Activated T-helper 17 cell treated with anti-CD3 and anti-CD28 coated beads, Interleukin-2, amount 50 U/mL, for 72 hours (primary cell): ENCODE measurements around the gene SEMA4A. TPM values are rescaled to one million over a fixed set of nuclear protein-coding genes. Genes with fewer than 3 reads are reported as not detected.
"Not testable (repeated sequence)": the region's sequence is repeated elsewhere in the genome, so short reads cannot be mapped to it uniquely, and the experiment has no call there.

Experiments
- ATAC-seq: fragments of 150-1000 bp; cut with Tn5 transposase; replicated peaks from 2 replicates; pipeline ENCODE4 v1.10.0; 2021; ENCODE audit warnings: mild to moderate bottlenecking, moderate library complexity
- H3K27ac Mint-ChIP-seq: one replicate; pipeline ENCODE4 v1.8.0; 2022; ENCODE audit warnings: mixed read lengths
- H3K27me3 Mint-ChIP-seq: one replicate; pipeline ENCODE4 v1.8.0; 2022; ENCODE audit warnings: mixed read lengths
- H3K36me3 Mint-ChIP-seq: one replicate; pipeline ENCODE4 v1.8.0; 2022; ENCODE audit warnings: low read depth, mild to moderate bottlenecking, mixed read lengths
- H3K4me1 Mint-ChIP-seq: one replicate; pipeline ENCODE4 v1.8.0; 2022; ENCODE audit warnings: mixed read lengths
- H3K4me3 Mint-ChIP-seq: one replicate; pipeline ENCODE4 v1.8.0; 2022; ENCODE audit warnings: mild to moderate bottlenecking, mixed read lengths
- H3K9me3 Mint-ChIP-seq: one replicate; pipeline ENCODE4 v1.8.0; 2022; ENCODE audit warnings: mixed read lengths
- total RNA-seq, 2 donors: library from RNA; stranded (reverse); gene quantifications; one replicate each; pipeline ENCODE4 v1.2.3, GENCODE V29; 2022

SEMA4A gene
- total RNA-seq, 2 donors from 2014 or later = 1.8 to 17.6 TPM

DNA sequence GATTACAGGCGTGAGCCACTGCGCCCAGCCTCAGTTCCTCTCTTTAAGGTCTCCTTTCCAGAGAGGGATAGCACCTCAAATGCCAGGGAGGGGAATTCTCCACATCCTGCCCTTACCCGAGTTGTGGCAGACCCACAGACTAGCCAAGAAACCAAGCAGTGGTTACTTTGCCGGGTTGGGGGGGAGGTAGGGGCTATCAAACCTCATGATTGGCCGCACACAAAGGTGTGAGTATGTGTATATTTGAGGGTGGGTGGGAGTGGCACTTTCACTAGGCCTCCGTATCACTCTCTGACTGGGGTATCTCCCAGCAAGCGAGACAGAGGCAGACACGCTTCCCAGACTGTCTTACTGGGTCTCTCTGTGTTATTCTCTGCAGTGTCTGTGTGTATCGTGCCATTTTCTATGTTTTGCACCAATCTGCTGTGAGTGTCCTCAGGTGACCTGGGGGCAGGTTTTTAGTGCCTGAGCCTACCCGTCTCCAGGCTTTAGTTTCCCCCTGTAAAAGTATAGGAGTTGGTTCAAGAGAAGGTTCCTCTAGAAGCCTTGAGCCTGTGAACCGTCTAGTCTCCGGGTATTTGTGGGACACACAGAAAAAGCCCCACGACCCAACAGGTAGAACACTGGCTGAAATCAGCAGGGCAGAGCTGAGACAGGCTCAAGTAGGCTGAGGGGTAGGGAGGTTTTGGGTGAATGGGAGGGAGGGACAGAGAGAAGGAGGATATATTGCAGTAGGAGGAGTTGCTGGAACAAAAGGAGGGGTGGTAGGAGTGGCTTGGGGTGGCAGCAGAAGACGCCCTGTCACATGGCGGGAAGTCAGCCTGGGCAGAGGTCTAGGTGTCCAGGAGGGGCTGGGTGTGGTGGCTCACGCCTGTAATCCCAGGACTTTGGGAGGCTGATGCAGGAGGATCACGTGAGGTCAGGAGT, 28.6 kb upstream of the SEMA4A start:
- ATAC-seq = peak; percentile 17
- Mint-ChIP-seq H3K9me3 (no peaks in the 10 kb centered on the region), H3K27ac (peak overlapping the region; percentile 81), H3K4me1 (peaks cover 54% of the 10 kb centered on the region), H3K27me3 (no peaks in the 10 kb centered on the region), H3K36me3 (peaks cover 92% of the 10 kb centered on the region), H3K4me3 (peak overlapping the region; percentile 87)

- H3K4me3 Mint-ChIP-seq = peak overlapping the region; percentile 87
- peaks cover 92% of the 10 kb centered on the region for H3K36me3 Mint-ChIP-seq
- H3K9me3 Mint-ChIP-seq, ATAC-seq, H3K27me3 Mint-ChIP-seq: not testable (repeated sequence)
- H3K27ac Mint-ChIP-seq = peak overlapping the region; percentile 81
- H3K4me1 Mint-ChIP-seq = peaks cover 54% of the 10 kb centered on the region
Observed at GRCh38 chr1:156125544-156125943, 27.8 kb upstream of the SEMA4A start.

DNA sequence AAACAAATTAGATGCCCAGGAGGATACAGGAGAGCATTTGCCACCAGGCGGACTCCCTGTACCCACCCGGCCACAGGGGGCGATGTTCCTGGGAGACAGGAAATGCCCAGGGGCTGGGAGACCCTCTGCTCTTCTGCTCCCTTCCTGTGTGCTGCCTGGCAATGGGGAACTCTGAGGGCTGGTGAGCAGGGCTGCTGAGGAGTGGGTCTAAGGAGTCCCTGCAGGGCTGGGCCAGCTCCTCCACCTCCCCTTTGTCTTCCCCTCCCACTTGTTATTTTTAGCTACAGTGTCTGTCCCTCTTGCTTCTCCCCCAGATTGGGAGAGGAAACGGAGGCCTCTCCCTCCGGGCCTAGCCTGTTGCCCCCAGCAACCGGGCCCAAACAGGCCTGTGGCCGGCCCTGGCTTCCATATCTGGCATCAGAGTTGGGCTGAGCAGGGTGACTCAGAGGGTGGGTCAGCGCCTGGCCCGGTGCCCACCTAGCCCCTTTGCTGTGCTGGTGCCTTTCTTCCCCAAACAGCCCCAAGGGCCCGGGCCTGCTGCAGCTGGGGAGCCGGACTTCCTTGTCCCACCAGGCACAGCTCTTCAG, 27.2 kb upstream of the SEMA4A start:
- ATAC-seq = peak; percentile 44
- peaks cover 92% of the 10 kb centered on the region for H3K36me3 Mint-ChIP-seq
- peaks cover 54% of the 10 kb centered on the region for H3K4me1 Mint-ChIP-seq
- peak overlapping the region; percentile 81 for H3K27ac Mint-ChIP-seq
- peak overlapping the region; percentile 87 for H3K4me3 Mint-ChIP-seq
- no peaks in the 10 kb centered on the region for H3K27me3 Mint-ChIP-seq
- no peaks in the 10 kb centered on the region for H3K9me3 Mint-ChIP-seq

GRCh38 chr1:156126630-156127534, 26.5 kb upstream of the SEMA4A start:
- Mint-ChIP-seq H3K4me1 (peaks cover 54% of the 10 kb centered on the region), H3K27ac (peak overlapping the region; percentile 81), H3K27me3 (no peaks in the 10 kb centered on the region), H3K9me3 (no peaks in the 10 kb centered on the region), H3K4me3 (peak overlapping the region; percentile 87), H3K36me3 (peaks cover 92% of the 10 kb centered on the region)
- peak; percentile 84 for ATAC-seq

- Mint-ChIP-seq H3K27me3 (no peaks in the 10 kb centered on the region), H3K4me1 (peaks cover 43% of the 10 kb centered on the region), H3K4me3 (peak overlapping the region; percentile 87), H3K27ac (peak overlapping the region; percentile 81), H3K9me3 (no peaks in the 10 kb centered on the region), H3K36me3 (peaks cover 93% of the 10 kb centered on the region)
- ATAC-seq = no peak
Observed at GRCh38 chr1:156128308-156128653, 25.1 kb upstream of the SEMA4A start.

DNA sequence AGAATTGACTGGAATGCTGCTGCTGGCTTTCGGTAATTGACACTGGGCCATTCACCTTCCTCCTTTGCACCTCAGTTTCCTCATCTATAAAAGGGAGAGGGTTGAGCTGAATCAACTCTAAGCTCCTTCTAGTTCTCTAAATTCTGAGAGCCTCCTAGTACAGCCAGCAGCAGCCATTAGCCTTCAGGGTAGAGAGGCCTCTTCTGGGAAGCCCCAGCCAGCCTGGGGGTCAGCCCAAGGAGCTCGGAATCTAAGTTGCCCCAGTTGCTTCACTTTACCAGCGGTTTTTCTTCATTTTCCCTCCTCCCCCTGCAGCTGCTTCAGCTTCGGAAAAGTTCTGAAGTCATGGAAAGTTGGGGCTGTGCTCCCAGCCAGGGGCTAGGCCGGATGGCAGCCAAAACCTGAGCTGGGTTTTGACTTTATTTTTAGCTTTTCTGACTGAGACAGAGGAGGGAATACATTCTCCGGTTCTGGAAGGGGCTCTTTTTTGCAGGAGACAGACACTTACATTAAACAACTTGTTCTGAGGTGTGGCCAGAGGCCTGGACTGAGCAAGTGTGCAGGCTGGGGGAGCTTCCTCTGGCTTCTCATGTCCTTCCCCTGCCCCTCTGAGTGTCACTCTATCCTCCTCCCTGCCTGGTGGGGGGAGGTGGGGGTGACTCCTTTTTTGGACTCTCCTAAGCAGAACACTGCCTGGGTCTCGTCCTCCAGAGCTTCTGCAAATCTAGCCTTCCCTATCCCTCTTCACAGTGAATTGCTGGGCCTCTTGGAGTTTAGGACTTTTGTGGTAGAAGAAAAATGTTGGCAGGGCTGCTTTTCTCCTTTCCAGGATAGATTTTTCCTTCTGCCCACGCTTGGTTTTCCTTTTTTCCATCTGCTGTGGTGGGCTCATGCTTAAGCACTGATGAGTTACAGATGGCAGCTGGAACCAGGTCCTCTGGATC, 24.5 kb upstream of the SEMA4A start:
- peaks cover 92% of the 10 kb centered on the region for H3K36me3 Mint-ChIP-seq
- no peaks in the 10 kb centered on the region for H3K27me3 Mint-ChIP-seq
- H3K9me3 Mint-ChIP-seq = no peaks in the 10 kb centered on the region
- peak overlapping the region; percentile 87 for H3K4me3 Mint-ChIP-seq
- H3K4me1 Mint-ChIP-seq = peaks cover 37% of the 10 kb centered on the region
- H3K27ac Mint-ChIP-seq = peak overlapping the region; percentile 81
- no peak for ATAC-seq

- H3K9me3 Mint-ChIP-seq = no peaks in the 10 kb centered on the region
- H3K4me1 Mint-ChIP-seq = peaks cover 32% of the 10 kb centered on the region
- peak overlapping the region; percentile 87 for H3K4me3 Mint-ChIP-seq
- ATAC-seq = peak; percentile 13
- no peaks in the 10 kb centered on the region for H3K27me3 Mint-ChIP-seq
- H3K36me3 Mint-ChIP-seq = peaks cover 94% of the 10 kb centered on the region
- peak overlapping the region; percentile 81 for H3K27ac Mint-ChIP-seq
Observed at GRCh38 chr1:156129687-156130577, 23.5 kb upstream of the SEMA4A start.

- H3K4me1 Mint-ChIP-seq = peaks cover 28% of the 10 kb centered on the region
- peaks cover 95% of the 10 kb centered on the region for H3K36me3 Mint-ChIP-seq
- no peak overlapping the region for H3K4me3 Mint-ChIP-seq
- no peaks in the 10 kb centered on the region for H3K27me3 Mint-ChIP-seq
- H3K9me3 Mint-ChIP-seq = no peaks in the 10 kb centered on the region
- ATAC-seq = no peak
- H3K27ac Mint-ChIP-seq = no peak overlapping the region
Observed at GRCh38 chr1:156130578-156130942, 22.8 kb upstream of the SEMA4A start.

- no peak for ATAC-seq
Observed at GRCh38 chr1:156134716-156135435, 18.5 kb upstream of the SEMA4A start.

GRCh38 chr1:156135930-156136871, 17.2 kb upstream of the SEMA4A start:
- Mint-ChIP-seq H3K9me3 (no peaks in the 10 kb centered on the region), H3K27ac (no peak overlapping the region), H3K36me3 (peaks cover 99% of the 10 kb centered on the region), H3K4me1 (peaks cover 10% of the 10 kb centered on the region), H3K4me3 (no peak overlapping the region), H3K27me3 (no peaks in the 10 kb centered on the region)
- ATAC-seq = no peak

More at GRCh38 chr1:156134716-156135435, 18.5 kb upstream of the SEMA4A start:
- peak overlapping the region; percentile 36 for H3K27ac Mint-ChIP-seq
- H3K4me3 Mint-ChIP-seq = no peak overlapping the region
- peaks cover 99% of the 10 kb centered on the region for H3K36me3 Mint-ChIP-seq
- no peaks in the 10 kb centered on the region for H3K9me3 Mint-ChIP-seq
- H3K4me1 Mint-ChIP-seq = peaks cover 4% of the 10 kb centered on the region
- no peaks in the 10 kb centered on the region for H3K27me3 Mint-ChIP-seq

GRCh38 chr1:156136970-156137483, 16.4 kb upstream of the SEMA4A start:
- H3K4me3 Mint-ChIP-seq = no peak overlapping the region
- no peak for ATAC-seq
- no peaks in the 10 kb centered on the region for H3K9me3 Mint-ChIP-seq
- H3K36me3 Mint-ChIP-seq = peaks cover 95% of the 10 kb centered on the region
- no peaks in the 10 kb centered on the region for H3K27me3 Mint-ChIP-seq
- no peak overlapping the region for H3K27ac Mint-ChIP-seq
- H3K4me1 Mint-ChIP-seq = peaks cover 10% of the 10 kb centered on the region
